GM12864 (cell line): Measurements from ENCODE around the gene TGFBR3.

Experiments
- DNase-seq: peaks from one replicate; pipeline ENCODE4 v3.0.0-alpha.2; 2011; ENCODE audit warnings: low read depth
- H3K4me3 ChIP-seq: 2 replicates; pipeline ENCODE4 v1.5.1; 2011; ENCODE audit warnings: mild to moderate bottlenecking, low read depth, low read length, control low read depth
- TF ChIP-seq, protein P1 (sequence below): IDR thresholded peaks from 2 replicates; pipeline ENCODE4 v1.5.1; 2011; ENCODE audit warnings: low read depth, mild to moderate bottlenecking, moderate library complexity, low read length, control low read depth, inconsistent platforms; ENCODE audit errors: missing control alignments

TGFBR3 gene

GRCh38 chr1:91876040-91876470 is 9.9 kb downstream of the TGFBR3 start:
- no peak overlapping the region for H3K4me3 ChIP-seq
- TF ChIP-seq, protein P1, sequence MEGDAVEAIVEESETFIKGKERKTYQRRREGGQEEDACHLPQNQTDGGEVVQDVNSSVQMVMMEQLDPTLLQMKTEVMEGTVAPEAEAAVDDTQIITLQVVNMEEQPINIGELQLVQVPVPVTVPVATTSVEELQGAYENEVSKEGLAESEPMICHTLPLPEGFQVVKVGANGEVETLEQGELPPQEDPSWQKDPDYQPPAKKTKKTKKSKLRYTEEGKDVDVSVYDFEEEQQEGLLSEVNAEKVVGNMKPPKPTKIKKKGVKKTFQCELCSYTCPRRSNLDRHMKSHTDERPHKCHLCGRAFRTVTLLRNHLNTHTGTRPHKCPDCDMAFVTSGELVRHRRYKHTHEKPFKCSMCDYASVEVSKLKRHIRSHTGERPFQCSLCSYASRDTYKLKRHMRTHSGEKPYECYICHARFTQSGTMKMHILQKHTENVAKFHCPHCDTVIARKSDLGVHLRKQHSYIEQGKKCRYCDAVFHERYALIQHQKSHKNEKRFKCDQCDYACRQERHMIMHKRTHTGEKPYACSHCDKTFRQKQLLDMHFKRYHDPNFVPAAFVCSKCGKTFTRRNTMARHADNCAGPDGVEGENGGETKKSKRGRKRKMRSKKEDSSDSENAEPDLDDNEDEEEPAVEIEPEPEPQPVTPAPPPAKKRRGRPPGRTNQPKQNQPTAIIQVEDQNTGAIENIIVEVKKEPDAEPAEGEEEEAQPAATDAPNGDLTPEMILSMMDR = no peak
- DNase-seq = peak; percentile 66

GRCh38 chr1:91874167-91874566 is 11.8 kb downstream of the TGFBR3 start:
- no peak overlapping the region for H3K4me3 ChIP-seq
- no peak for DNase-seq
- TF ChIP-seq, protein P1 = no peak

- no peak for DNase-seq
- no peak overlapping the region for H3K4me3 ChIP-seq
- TF ChIP-seq, protein P1 = no peak
Measured at GRCh38 chr1:91872559-91873081, 13.3 kb downstream of the TGFBR3 start.

GRCh38 chr1:91872000-91872399 is 14.0 kb downstream of the TGFBR3 start:
- no peak overlapping the region for H3K4me3 ChIP-seq
- DNase-seq = no peak
- TF ChIP-seq, protein P1 = no peak

DNA sequence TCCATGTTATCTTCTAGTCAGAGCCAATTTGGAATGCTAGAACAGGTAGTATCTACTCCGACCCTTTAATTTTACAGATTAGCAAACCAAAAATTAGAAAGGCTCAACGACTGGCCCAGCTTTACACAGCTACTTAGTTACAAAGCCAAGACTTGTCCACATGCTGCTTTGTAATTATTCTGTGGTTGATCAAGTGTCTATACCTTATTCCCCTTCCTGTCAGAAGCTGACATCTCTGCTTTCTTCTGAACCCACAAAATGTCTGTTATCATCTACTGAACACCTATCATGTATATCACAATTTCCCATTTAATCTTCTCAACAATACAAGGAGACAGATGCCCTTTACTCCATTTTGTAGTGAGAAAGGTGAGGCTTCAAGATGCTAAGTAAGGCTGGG is 15.6 kb downstream of the TGFBR3 start:
- TF ChIP-seq, protein P1 = no peak
- H3K4me3 ChIP-seq = no peak overlapping the region
- DNase-seq = no peak

DNA sequence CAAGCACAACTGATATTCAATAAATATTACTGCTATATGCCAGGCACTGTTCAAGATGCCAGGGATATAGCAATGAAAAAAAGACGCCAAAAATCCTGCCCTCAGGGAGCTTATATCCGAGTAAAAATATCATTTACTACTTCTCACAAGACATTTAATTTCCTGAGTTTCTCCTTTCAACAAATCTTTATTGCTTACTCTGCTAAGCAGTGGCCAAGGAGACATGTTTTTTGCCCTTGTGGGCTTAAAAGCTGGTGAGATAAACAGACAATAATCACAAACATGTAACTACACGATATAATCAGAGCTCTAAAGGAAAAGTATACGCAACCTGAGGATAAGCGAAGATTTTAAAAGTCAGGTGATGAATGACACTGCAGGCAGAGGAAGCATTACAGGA is 19.5 kb downstream of the TGFBR3 start:
- DNase-seq = no peak
- H3K4me3 ChIP-seq = no peak overlapping the region
- TF ChIP-seq, protein P1 = no peak

DNA sequence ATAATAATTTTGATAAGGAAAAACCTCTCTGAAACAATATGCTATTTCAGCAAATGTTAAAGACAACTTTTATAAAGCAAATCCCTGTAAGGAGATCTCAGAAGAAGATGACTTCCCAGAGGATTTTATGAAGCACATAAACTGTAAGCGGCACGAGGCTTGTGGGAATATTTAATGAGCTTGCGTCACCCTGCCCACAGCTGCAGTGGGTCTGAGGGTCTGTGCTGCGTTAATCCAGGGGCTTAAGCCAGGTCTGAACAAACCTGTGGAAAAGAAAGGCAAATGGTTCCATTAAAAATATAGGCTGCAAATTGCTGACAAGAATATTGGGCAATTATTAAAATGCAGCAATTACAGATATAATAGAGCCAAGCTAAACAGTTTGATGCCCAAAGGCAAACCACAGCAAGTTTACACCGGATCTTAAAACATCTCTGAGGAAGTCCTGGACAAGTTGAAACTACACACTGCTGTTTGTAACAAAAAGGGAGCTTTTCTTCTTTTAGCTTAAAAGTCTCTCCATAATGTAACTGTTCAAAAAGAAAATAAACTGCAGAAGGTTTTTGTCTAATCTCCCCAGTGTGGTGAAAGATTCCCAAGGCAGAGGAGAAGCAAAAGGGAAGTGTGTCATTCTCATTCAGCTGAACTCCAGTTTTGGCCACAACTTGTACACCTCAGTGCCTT is 21.8 kb downstream of the TGFBR3 start:
- TF ChIP-seq, protein P1 = no peak
- no peak for DNase-seq
- H3K4me3 ChIP-seq = no peak overlapping the region
